Immature natural killer cell (primary cell): ENCODE data around the gene SOD3. TPM values are rescaled to one million over a fixed set of nuclear protein-coding genes. Genes with fewer than 3 reads are reported as not detected.

Experiments used
- DNase-seq, 3 donors: peaks; one replicate each; pipeline ENCODE4 v3.0.0; 2022; ENCODE audit warnings: mixed read lengths in 1 of 3
- H3K27ac Mint-ChIP-seq, 6 donors: one replicate each; pipeline ENCODE4 v1.8.0; 2020; ENCODE audit warnings: mixed read lengths in 6 of 6, mild to moderate bottlenecking in 5 of 6, inconsistent platforms in 4 of 6, moderate library complexity in 3 of 6
- H3K27me3 Mint-ChIP-seq, 3 donors: one replicate each; pipeline ENCODE4 v1.8.0; 2020 to 2021; ENCODE audit warnings: low read depth in 3 of 3, mild to moderate bottlenecking in 3 of 3, mixed read lengths in 3 of 3, moderate library complexity in 3 of 3, inconsistent platforms in 1 of 3
- H3K36me3 Mint-ChIP-seq, 3 donors: one replicate each; pipeline ENCODE4 v1.8.0; 2020; ENCODE audit warnings: mixed read lengths in 3 of 3, inconsistent platforms in 2 of 3, mild to moderate bottlenecking in 2 of 3
- H3K4me1 Mint-ChIP-seq, 2 donors: one replicate each; pipeline ENCODE4 v1.8.0; 2020; ENCODE audit warnings: inconsistent platforms in 2 of 2, mild to moderate bottlenecking in 2 of 2, mixed read lengths in 2 of 2, moderate library complexity in 1 of 2
- H3K4me3 Mint-ChIP-seq, 5 donors: one replicate each; pipeline ENCODE4 v1.8.0; 2020; ENCODE audit warnings: mild to moderate bottlenecking in 5 of 5, mixed read lengths in 5 of 5, inconsistent platforms in 3 of 5, moderate library complexity in 3 of 5
- H3K9me3 Mint-ChIP-seq, 6 donors: one replicate each; pipeline ENCODE4 v1.8.0; 2020; ENCODE audit warnings: mild to moderate bottlenecking in 6 of 6, mixed read lengths in 6 of 6, inconsistent platforms in 4 of 6, moderate library complexity in 3 of 6
- polyA plus RNA-seq, 3 donors: library from polyadenylated mRNA; unstranded; fragments of 300-500 nt; fragmentation: Illumina TruSeq; gene quantifications; one replicate each; pipeline ENCODE4 v1.2.3, GENCODE V29; 2021

Gene SOD3
- polyA plus RNA-seq, 3 donors from 2014 or later, result not detected

- no peak overlapping the region for H3K4me3 Mint-ChIP-seq
- no peak for DNase-seq
- no peaks in the 10 kb centered on the region for H3K36me3 Mint-ChIP-seq
Observed at GRCh38 chr4:24769571-24769970, 25.8 kb upstream of the SOD3 start.

DNA sequence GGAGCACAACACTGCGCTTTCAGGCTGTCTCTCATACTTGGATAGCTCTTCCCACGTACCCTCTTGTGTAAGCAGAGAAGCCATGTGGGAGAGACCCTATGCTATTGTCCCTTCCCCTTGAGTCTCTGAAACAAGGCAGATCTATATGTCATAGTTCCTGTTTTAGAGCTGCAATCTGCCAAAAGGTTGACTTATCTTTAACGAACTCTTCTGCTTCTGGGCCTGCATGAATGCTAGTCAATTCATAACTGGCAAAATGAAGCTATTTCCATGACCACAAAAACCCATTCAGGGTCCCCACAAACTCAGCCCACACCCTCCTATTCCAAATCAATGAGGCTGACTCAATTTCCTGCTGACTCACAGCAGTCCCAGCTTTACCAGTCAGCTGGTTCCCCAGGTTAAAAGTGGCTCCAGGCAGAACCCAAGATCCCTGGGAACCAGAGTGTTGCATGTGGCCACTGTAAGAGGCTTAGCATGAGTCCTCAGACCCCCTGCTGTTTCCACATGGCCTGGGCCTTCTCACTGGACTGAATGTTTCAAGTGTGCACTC lies 25.3 kb upstream of the SOD3 start:
- H3K27me3 Mint-ChIP-seq, result no peaks in the 10 kb centered on the region
- H3K4me1 Mint-ChIP-seq, result no peaks in the 10 kb centered on the region
- H3K4me3 Mint-ChIP-seq, result no peak overlapping the region
- no peaks in the 10 kb centered on the region for H3K36me3 Mint-ChIP-seq
- H3K27ac Mint-ChIP-seq, result no peak overlapping the region
- no peak for DNase-seq
- peaks cover 0 to 2% (median 0%) of the 10 kb centered on the region in 6 donors for H3K9me3 Mint-ChIP-seq

More at GRCh38 chr4:24769571-24769970, 25.8 kb upstream of the SOD3 start:
- Mint-ChIP-seq H3K9me3 (peaks cover 0 to 2% (median 0%) of the 10 kb centered on the region in 6 donors), H3K27ac (no peak overlapping the region), H3K4me1 (no peaks in the 10 kb centered on the region), H3K27me3 (no peaks in the 10 kb centered on the region)

DNA sequence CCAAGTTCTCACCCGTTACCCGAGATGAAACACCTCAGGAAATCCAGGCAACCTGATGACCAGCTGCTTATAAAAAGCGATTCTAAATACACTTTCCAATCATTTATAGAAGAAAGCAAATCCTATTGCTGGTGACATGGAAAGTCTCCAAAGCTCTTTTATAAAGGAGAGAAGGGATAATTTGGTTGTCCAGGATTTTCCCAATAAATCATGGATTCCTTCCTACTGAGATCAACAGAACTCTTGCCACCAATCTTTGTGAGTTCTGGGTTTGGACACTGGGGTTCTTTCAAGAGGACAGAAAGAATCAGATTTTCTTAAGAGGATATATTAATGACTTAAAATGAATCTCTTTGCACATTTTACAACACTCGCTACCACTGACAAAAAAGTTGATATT lies 24.7 kb upstream of the SOD3 start:
- DNase-seq, result no peak
- Mint-ChIP-seq H3K36me3 (no peaks in the 10 kb centered on the region), H3K9me3 (peaks cover 0 to 2% (median 0%) of the 10 kb centered on the region in 6 donors), H3K27me3 (no peaks in the 10 kb centered on the region), H3K27ac (no peak overlapping the region), H3K4me3 (no peak overlapping the region), H3K4me1 (no peaks in the 10 kb centered on the region)

DNA sequence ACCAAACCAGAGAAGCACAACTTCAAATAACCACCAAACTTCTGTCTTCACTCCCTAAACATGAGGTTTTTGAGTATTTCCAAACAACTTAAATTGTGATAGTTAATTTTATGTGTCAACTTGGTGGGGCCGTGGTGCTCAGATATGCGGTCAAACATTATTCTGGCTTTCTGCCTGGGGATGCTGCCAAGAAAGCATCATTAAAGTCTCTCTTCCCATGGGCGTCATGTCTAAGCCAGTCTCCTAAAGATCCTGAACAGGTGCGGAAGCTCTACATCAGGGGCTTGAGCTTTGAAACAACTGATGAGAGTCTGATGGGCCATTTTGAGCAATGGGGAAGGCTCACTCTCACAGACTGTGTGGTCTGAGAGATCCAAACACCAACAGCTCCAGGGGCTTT lies 24.1 kb upstream of the SOD3 start:
- DNase-seq, result no peak
- Mint-ChIP-seq H3K27me3 (no peaks in the 10 kb centered on the region), H3K9me3 (peaks cover 0 to 2% (median 0%) of the 10 kb centered on the region in 6 donors), H3K36me3 (no peaks in the 10 kb centered on the region), H3K4me1 (no peaks in the 10 kb centered on the region), H3K27ac (no peak overlapping the region), H3K4me3 (no peak overlapping the region)

DNA sequence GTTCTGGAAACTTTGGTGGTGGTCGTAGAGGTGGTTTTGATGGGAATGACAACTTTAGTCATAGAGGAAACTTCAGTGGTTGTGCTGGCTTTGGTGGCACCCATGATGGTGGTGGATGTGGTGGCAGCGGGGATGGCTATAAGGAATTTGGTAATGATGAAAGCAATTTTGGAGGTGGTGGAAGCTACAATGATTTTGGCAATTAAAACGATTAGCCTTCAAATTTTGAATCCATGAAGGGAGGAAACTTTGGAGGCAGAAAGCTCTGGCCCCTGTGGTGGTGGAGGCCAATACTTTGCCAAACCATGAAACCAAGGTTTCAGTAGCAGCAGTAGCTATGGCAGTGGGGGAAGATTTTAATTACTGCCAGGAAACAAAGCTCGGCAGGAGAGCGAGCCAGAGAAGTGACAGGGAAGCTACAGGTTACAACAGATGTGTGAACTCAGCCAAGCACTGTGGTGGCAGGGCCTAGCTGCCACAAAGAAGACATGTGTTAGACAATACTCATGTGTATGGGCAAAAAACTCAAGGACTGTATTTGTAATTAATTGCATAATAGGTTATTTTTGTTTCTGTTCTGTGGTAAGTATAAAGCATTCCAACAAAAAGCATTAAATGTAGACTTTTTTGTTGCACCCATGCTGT lies 23.2 kb upstream of the SOD3 start:
- DNase-seq, result no peak
- peaks cover 0 to 3% (median 0%) of the 10 kb centered on the region in 6 donors for H3K9me3 Mint-ChIP-seq
- no peak overlapping the region for H3K27ac Mint-ChIP-seq
- no peak overlapping the region for H3K4me3 Mint-ChIP-seq
- H3K36me3 Mint-ChIP-seq, result no peaks in the 10 kb centered on the region
- peaks cover 0 to 2% (median 0%) of the 10 kb centered on the region in 3 donors for H3K27me3 Mint-ChIP-seq
- H3K4me1 Mint-ChIP-seq, result no peaks in the 10 kb centered on the region

DNA sequence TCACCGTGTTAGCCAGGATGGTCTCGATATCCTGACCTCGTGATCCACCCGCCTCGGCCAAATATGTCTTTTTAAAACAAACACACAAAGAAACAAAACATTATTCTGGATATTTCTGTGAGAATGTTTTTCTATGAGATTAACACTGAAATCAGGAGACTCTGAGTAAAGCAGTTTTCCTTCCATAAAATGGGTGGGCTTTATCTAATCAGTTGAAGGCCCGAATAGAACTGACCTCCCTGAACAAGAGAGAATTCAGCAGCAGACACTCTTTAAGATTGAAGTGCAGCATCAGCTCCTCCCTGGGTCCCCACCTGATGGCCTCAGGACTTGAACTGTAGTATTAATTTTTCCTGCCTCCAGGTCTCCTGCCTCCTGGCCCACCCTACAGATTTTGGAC lies 22.4 kb upstream of the SOD3 start:
- DNase-seq, result no peak
- no peaks in the 10 kb centered on the region for H3K4me1 Mint-ChIP-seq
- H3K4me3 Mint-ChIP-seq, result no peak overlapping the region
- H3K9me3 Mint-ChIP-seq, result peaks cover 0 to 3% (median 0%) of the 10 kb centered on the region in 6 donors
- no peak overlapping the region for H3K27ac Mint-ChIP-seq
- peaks cover 0 to 2% (median 0%) of the 10 kb centered on the region in 3 donors for H3K27me3 Mint-ChIP-seq
- H3K36me3 Mint-ChIP-seq, result no peaks in the 10 kb centered on the region

- Mint-ChIP-seq H3K4me3 (no peak overlapping the region), H3K27me3 (peaks cover 0 to 2% (median 0%) of the 10 kb centered on the region in 3 donors), H3K4me1 (no peaks in the 10 kb centered on the region), H3K36me3 (no peaks in the 10 kb centered on the region), H3K27ac (no peak overlapping the region), H3K9me3 (peaks cover 0 to 3% (median 0%) of the 10 kb centered on the region in 6 donors)
- no peak for DNase-seq
Observed at GRCh38 chr4:24774452-24774851, 20.9 kb upstream of the SOD3 start.

DNA sequence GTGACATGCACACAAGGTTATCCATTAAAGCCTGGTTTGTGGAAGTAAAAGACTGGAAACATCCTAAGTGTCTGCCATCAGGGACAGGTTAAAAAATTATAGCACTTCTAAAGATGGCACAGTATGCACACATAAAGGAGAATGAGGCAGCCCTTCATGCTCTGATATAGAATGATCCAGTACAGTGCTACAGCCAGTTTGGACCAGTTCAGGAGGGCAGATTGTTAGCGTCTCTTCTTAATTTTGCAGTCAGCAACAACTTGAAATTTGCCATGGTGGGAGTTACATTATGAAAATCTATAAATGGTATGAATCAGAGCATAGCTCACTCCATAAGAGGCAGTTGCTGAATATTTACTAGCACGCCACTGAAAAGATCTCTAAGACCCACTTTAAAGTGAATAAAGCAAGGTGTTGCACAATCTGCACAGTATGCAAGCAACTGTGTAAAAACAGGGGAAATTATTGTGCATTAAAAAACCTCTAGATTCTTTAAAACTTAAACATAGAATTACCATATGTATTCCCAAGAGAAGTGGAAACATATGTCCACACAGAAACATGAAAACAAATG lies 20.3 kb upstream of the SOD3 start:
- DNase-seq, result no peak
- H3K4me1 Mint-ChIP-seq, result no peaks in the 10 kb centered on the region
- no peak overlapping the region for H3K4me3 Mint-ChIP-seq
- no peaks in the 10 kb centered on the region for H3K36me3 Mint-ChIP-seq
- H3K27ac Mint-ChIP-seq, result no peak overlapping the region
- peaks cover 0 to 2% (median 0%) of the 10 kb centered on the region in 6 donors for H3K9me3 Mint-ChIP-seq
- peaks cover 0 to 2% (median under 1%) of the 10 kb centered on the region in 3 donors for H3K27me3 Mint-ChIP-seq

DNA sequence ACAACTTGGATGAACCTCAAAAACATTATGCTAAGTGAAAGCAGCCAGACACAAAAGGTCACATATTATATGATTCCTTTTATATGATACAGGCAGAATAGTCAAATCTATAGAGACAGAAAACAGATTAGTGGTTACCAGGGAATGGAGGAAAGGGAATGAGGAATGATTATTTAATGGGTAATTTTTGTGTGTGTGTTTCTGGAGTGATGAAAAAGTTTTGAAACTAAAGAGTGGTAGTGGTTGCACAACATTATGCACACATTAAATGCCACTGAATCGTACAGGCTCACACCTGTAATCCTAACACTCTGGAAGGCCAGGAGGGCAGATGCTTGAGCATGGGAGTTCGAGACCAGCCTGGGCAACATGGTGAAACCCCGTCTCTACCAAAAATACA lies 19.6 kb upstream of the SOD3 start:
- Mint-ChIP-seq H3K4me3 (no peak overlapping the region), H3K27me3 (peaks cover 0 to 2% (median 2%) of the 10 kb centered on the region in 3 donors), H3K27ac (no peak overlapping the region), H3K36me3 (no peaks in the 10 kb centered on the region), H3K9me3 (peaks cover 0 to 4% (median 0%) of the 10 kb centered on the region in 6 donors), H3K4me1 (no peaks in the 10 kb centered on the region)
- DNase-seq, result no peak

- DNase-seq, result no peak
- Mint-ChIP-seq H3K36me3 (no peaks in the 10 kb centered on the region), H3K27ac (no peak overlapping the region), H3K4me3 (no peak overlapping the region), H3K4me1 (no peaks in the 10 kb centered on the region), H3K9me3 (peaks cover 0 to 4% (median 0%) of the 10 kb centered on the region in 6 donors), H3K27me3 (peaks cover 0 to 2% (median 2%) of the 10 kb centered on the region in 3 donors)
Observed at GRCh38 chr4:24777536-24778463, 17.6 kb upstream of the SOD3 start.

DNA sequence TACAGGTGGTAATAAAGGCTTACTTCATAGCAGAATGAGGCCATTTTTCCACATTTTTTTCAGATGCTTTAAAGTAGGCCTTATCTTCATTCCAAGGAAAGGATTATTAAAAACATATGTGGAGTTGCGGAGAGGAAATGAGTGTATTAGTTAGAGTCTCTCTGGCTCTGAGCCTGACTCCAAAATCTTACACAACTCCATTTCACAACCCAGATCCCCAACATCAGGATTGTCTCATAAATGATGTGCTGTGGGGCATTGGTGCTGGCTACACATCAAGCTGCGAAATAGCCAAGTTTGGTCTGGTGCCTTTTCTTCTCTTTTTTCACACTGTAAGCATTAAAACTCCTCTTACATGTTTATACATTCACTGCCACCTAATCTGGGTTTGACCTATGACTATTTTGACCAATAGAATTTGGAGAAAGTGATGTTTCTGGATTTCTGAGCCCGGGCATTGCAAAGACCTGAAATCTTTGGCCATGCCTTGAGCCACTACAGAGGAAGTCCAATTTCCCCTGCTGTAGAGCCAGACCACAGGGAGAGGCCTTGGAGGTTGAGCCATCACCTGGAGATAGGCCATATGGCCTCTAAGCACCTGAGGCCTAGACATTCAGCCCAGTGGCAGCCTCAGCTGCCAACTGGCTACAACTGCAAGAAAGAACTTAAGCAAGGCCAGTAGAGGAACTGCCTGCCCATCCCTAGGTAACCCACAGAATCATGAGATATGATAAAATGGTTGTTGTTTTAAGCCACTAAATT lies 16.7 kb upstream of the SOD3 start:
- Mint-ChIP-seq H3K27ac (no peak overlapping the region), H3K36me3 (no peaks in the 10 kb centered on the region), H3K4me3 (no peak overlapping the region), H3K4me1 (no peaks in the 10 kb centered on the region), H3K9me3 (peaks cover 0 to 4% (median 0%) of the 10 kb centered on the region in 6 donors), H3K27me3 (peaks cover 0 to 2% (median 2%) of the 10 kb centered on the region in 3 donors)
- no peak for DNase-seq

- H3K9me3 Mint-ChIP-seq, result peaks cover 0 to 4% (median 0%) of the 10 kb centered on the region in 6 donors
- H3K36me3 Mint-ChIP-seq, result no peaks in the 10 kb centered on the region
- peaks cover 0 to 4% (median 2%) of the 10 kb centered on the region in 3 donors for H3K27me3 Mint-ChIP-seq
- no peaks in the 10 kb centered on the region for H3K4me1 Mint-ChIP-seq
- H3K27ac Mint-ChIP-seq, result no peak overlapping the region
- DNase-seq, result no peak
- H3K4me3 Mint-ChIP-seq, result no peak overlapping the region
Observed at GRCh38 chr4:24780936-24781495, 14.4 kb upstream of the SOD3 start.
